ENCODE measurements around the gene PBLD. TPM values are rescaled to one million over a fixed set of nuclear protein-coding genes. Genes with fewer than 3 reads are reported as not detected.
"Not testable (repeated sequence)": the region's sequence is repeated elsewhere in the genome, so short reads cannot be mapped to it uniquely, and the experiment has no call there.

Gene PBLD
- total and polyA plus RNA-seq, 4 donors = 1.2 to 12.5 (median 3.1) TPM

- no peaks in the 10 kb centered on the region for H3K9me3 ChIP-seq (ENCODE audit: control insufficient read depth in 4 of 4, insufficient read depth in 3 of 4, low read length in 3 of 4)
- H3K9ac ChIP-seq (ENCODE audit: insufficient read depth in 1 of 2, low read length in 2 of 2) = no peak overlapping the region
- H3K4me1 ChIP-seq (ENCODE audit: control insufficient read depth in 5 of 5, insufficient read depth in 5 of 5, low read length in 5 of 5) = peaks cover 0 to 2% (median 0%) of the 10 kb centered on the region in 5 donors
- no peak overlapping the region for H3K27ac ChIP-seq (ENCODE audit: low read depth in 1 of 2, low read length in 1 of 2)
- ATAC-seq (ENCODE audit: insufficient read depth, low FRiP score) (no peak), DNase-seq (no peak)
- H3K4me3 ChIP-seq = no peak overlapping the region
- H3K27me3 ChIP-seq (ENCODE audit: control insufficient read depth in 3 of 3, insufficient read depth in 3 of 3, low read length in 2 of 3) = peaks cover 0 to 20% (median 0%) of the 10 kb centered on the region in 3 donors
- no peaks in the 10 kb centered on the region for H3K36me3 ChIP-seq (ENCODE audit: control insufficient read depth in 4 of 4, insufficient read depth in 4 of 4, low read length in 4 of 4)
- WGBS, 2 donors = 85 to 89% methylated on average over 6 of the region's 6 CpGs
- no peak for TF ChIP-seq CTCF (IDR thresholded peaks at IDR 0.05; ENCODE audit: control extremely low read depth, extremely low read depth)
These were observed 84.8 kb downstream of the PBLD start for GRCh38 chr10:68247931-68248330.

- whole genome bisulfite sequencing, 2 donors = 91 to 97% methylated on average over 7 of the region's 7 CpGs
- not testable (repeated sequence) for DNase-seq
These were observed 86.3 kb downstream of the PBLD start for GRCh38 chr10:68246397-68246796.

GRCh38 chr10:68242051-68242450 is 90.7 kb downstream of the PBLD start:
- DNase-seq (no peak), ATAC-seq (ENCODE audit: insufficient read depth, low FRiP score) (no peak)
- no peak for TF ChIP-seq CTCF (IDR thresholded peaks at IDR 0.05; ENCODE audit: control extremely low read depth, extremely low read depth)
- Histone ChIP-seq H3K9ac (ENCODE audit: insufficient read depth in 1 of 2, low read length in 2 of 2) (no peak overlapping the region), H3K36me3 (ENCODE audit: control insufficient read depth in 4 of 4, insufficient read depth in 4 of 4, low read length in 4 of 4) (no peaks in the 10 kb centered on the region), H3K9me3 (ENCODE audit: control insufficient read depth in 4 of 4, insufficient read depth in 3 of 4, low read length in 3 of 4) (peaks cover 0 to 2% (median 0%) of the 10 kb centered on the region in 4 donors), H3K4me1 (ENCODE audit: control insufficient read depth in 5 of 5, insufficient read depth in 5 of 5, low read length in 5 of 5) (no peaks in the 10 kb centered on the region), H3K4me3 (no peak overlapping the region), H3K27me3 (ENCODE audit: control insufficient read depth in 3 of 3, insufficient read depth in 3 of 3, low read length in 2 of 3) (peaks cover 0 to 4% (median 3%) of the 10 kb centered on the region in 3 donors), H3K27ac (ENCODE audit: low read depth in 1 of 2, low read length in 1 of 2) (no peak overlapping the region)
- 75 to 90% methylated on average over 2 of the region's 2 CpGs for whole genome bisulfite sequencing, 2 donors

More at GRCh38 chr10:68246397-68246796, 86.3 kb downstream of the PBLD start:
- ATAC-seq (ENCODE audit: insufficient read depth, low FRiP score); H3K27ac ChIP-seq (ENCODE audit: low read depth in 1 of 2, low read length in 1 of 2); H3K9ac ChIP-seq (ENCODE audit: insufficient read depth in 1 of 2, low read length in 2 of 2); H3K4me3 ChIP-seq; H3K9me3 ChIP-seq (ENCODE audit: control insufficient read depth in 4 of 4, insufficient read depth in 3 of 4, low read length in 3 of 4); H3K36me3 ChIP-seq (ENCODE audit: control insufficient read depth in 4 of 4, insufficient read depth in 4 of 4, low read length in 4 of 4); H3K4me1 ChIP-seq (ENCODE audit: control insufficient read depth in 5 of 5, insufficient read depth in 5 of 5, low read length in 5 of 5): not testable (repeated sequence)
- H3K27me3 ChIP-seq (ENCODE audit: control insufficient read depth in 3 of 3, insufficient read depth in 3 of 3, low read length in 2 of 3) = peaks cover 0 to 10% (median 0%) of the 10 kb centered on the region in 3 donors

- H3K27ac ChIP-seq (ENCODE audit: low read depth in 1 of 2, low read length in 1 of 2) = no peak overlapping the region
- H3K36me3 ChIP-seq (ENCODE audit: control insufficient read depth in 4 of 4, insufficient read depth in 4 of 4, low read length in 4 of 4) = no peaks in the 10 kb centered on the region
- ATAC-seq (ENCODE audit: insufficient read depth, low FRiP score) (no peak), DNase-seq (no peak)
- no peak overlapping the region for H3K9ac ChIP-seq (ENCODE audit: insufficient read depth in 1 of 2, low read length in 2 of 2)
- H3K27me3 ChIP-seq (ENCODE audit: control insufficient read depth in 3 of 3, insufficient read depth in 3 of 3, low read length in 2 of 3) = peaks cover 0 to 4% (median 0%) of the 10 kb centered on the region in 3 donors
- no peaks in the 10 kb centered on the region for H3K4me1 ChIP-seq (ENCODE audit: control insufficient read depth in 5 of 5, insufficient read depth in 5 of 5, low read length in 5 of 5)
- WGBS, 2 donors = 62 to 73% methylated on average over 5 of the region's 5 CpGs
- H3K4me3 ChIP-seq = no peak overlapping the region
- no peak for TF ChIP-seq CTCF (IDR thresholded peaks at IDR 0.05; ENCODE audit: control extremely low read depth, extremely low read depth)
- peaks cover 0 to 2% (median 0%) of the 10 kb centered on the region in 4 donors for H3K9me3 ChIP-seq (ENCODE audit: control insufficient read depth in 4 of 4, insufficient read depth in 3 of 4, low read length in 3 of 4)
These were observed 93.1 kb downstream of the PBLD start for GRCh38 chr10:68239596-68240150.

All from lung (tissue), 12 donors.